NCI-H187 (cell line): ENCODE results near the gene CLDN9.

Source experiments
- DNase-seq, 2 experiments: peaks; one replicate each; lab custom pipeline; 2025; lab: John Stamatoyannopoulos, UW

CLDN9 gene

GRCh38 chr16:2974319-2975056, 38.2 kb upstream of the CLDN9 start:
- DNase-seq: no peak

GRCh38 chr16:2975161-2975795, 37.4 kb upstream of the CLDN9 start:
- no peak for DNase-seq

- DNase-seq: no peak
These were observed 36.5 kb upstream of the CLDN9 start for GRCh38 chr16:2976201-2976600.

GRCh38 chr16:2976673-2977072, 36.0 kb upstream of the CLDN9 start:
- DNase-seq: no peak

GRCh38 chr16:2977440-2977839, 35.3 kb upstream of the CLDN9 start:
- no peak for DNase-seq

- DNase-seq: no peak
These were observed 33.0 kb upstream of the CLDN9 start for GRCh38 chr16:2979669-2980226.

- DNase-seq: peak; percentile 89 to 95
These were observed 32.2 kb upstream of the CLDN9 start, which contains the start of gene PKMYT1 for GRCh38 chr16:2980227-2981176. Gene PKMYT1 (minus strand): TSS chr16:2980446. CDS start chr16:2979657, 789 bp downstream.

- no peak for DNase-seq
These were observed 31.4 kb upstream of the CLDN9 start for GRCh38 chr16:2981177-2981898.

GRCh38 chr16:2981899-2982250, 30.8 kb upstream of the CLDN9 start:
- DNase-seq: no peak

- no peak for DNase-seq
These were observed 30.3 kb upstream of the CLDN9 start for GRCh38 chr16:2982402-2982801.

GRCh38 chr16:2983706-2984136, 29.0 kb upstream of the CLDN9 start:
- DNase-seq: peak; percentile 84 to 85

GRCh38 chr16:2985462-2985861, 27.3 kb upstream of the CLDN9 start:
- DNase-seq: no peak

- no peak for DNase-seq
These were observed 26.8 kb upstream of the CLDN9 start for GRCh38 chr16:2985893-2986355.

GRCh38 chr16:2986623-2987188, 26.0 kb upstream of the CLDN9 start:
- DNase-seq: no peak

- DNase-seq: no peak
These were observed 25.4 kb upstream of the CLDN9 start for GRCh38 chr16:2987286-2987685.

GRCh38 chr16:2987833-2988232, 24.9 kb upstream of the CLDN9 start:
- no peak for DNase-seq

GRCh38 chr16:2988590-2989099, 24.1 kb upstream of the CLDN9 start:
- no peak for DNase-seq

- DNase-seq: no peak
These were observed 21.8 kb upstream of the CLDN9 start for GRCh38 chr16:2990891-2991290.

GRCh38 chr16:2991566-2992261, 21.0 kb upstream of the CLDN9 start:
- DNase-seq: no peak

- no peak for DNase-seq
These were observed 20.2 kb upstream of the CLDN9 start for GRCh38 chr16:2992383-2993081.
